ENCODE results near the gene HLA-DQB2. TPM values are rescaled to one million over a fixed set of nuclear protein-coding genes. Genes with fewer than 3 reads are reported as not detected.

Gene HLA-DQB2
- total and polyA plus RNA-seq, 2 of the 4 experiments (the other 2 are of a cell fraction) = not detected

DNA sequence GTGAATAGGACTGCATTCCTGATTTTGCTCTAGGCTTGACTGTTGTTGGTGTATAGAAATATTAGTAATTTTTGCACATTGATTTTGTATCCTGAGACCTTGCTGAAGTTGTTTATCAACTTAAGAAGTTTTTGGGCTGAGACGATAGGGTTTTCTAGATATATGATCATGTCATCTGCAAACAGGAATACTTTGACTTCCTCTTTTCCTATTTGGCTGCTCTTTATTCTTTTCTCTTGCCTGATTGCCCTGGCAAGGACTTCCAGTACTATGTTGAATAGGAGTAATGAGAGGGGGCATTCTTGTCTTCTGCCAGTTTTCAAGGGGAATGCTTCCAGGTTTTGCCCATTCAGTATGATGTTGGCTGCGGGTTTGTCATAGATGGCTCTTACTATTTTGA is 40.1 kb upstream of the HLA-DQB2 start:
- no peaks in the 10 kb centered on the region for H3K9me1 ChIP-seq (ENCODE audit: insufficient read depth, low read length)
- CTCF ChIA-PET = no interaction called here
- H4K20me1 ChIP-seq (ENCODE audit: insufficient read depth, low read length) = no peaks in the 10 kb centered on the region
- no peak overlapping the region for H3K18ac ChIP-seq (ENCODE audit: low read depth, low read length)
- H2BK20ac ChIP-seq (ENCODE audit: low read depth, low read length) = no peak overlapping the region
- H3K4ac ChIP-seq (ENCODE audit: low read depth, low read length) = no peak overlapping the region
- no peak overlapping the region for H3K14ac ChIP-seq (replicated peaks; ENCODE audit: low read depth, low read length)
- no peak overlapping the region for H4K5ac ChIP-seq (ENCODE audit: low read depth, low read length)
- dilution Hi-C loops (cut with HindIII; ENCODE audit: low sequenced_read_pairs, unreplicated experiment) = no loop called here
- no peak overlapping the region for H2BK5ac ChIP-seq (ENCODE audit: low read depth, low read length, poor library complexity, severe bottlenecking)
- H2AK9ac ChIP-seq (replicated peaks; ENCODE audit: low read depth, low read length, poor library complexity) = no peak overlapping the region
- peaks cover 4% of the 10 kb centered on the region for H3K9me3 ChIP-seq (ENCODE audit: control insufficient read depth, insufficient read depth, low read length)
- no peaks in the 10 kb centered on the region for H3K4me1 ChIP-seq (ENCODE audit: control insufficient read depth, insufficient read depth, low read length)
- H3K36me3 ChIP-seq (ENCODE audit: control insufficient read depth, insufficient read depth, low read length) = no peaks in the 10 kb centered on the region
- POLR2A ChIA-PET (ENCODE audit: unreplicated experiment) = no interaction called here
- no peak overlapping the region for H3K56ac ChIP-seq (ENCODE audit: extremely low read depth, insufficient read depth, low read length)
- intact Hi-C loops (cut with micrococcal nuclease) = no loop called here
- H2BK15ac ChIP-seq (ENCODE audit: low read depth, low read length) = no peak overlapping the region
- ATAC-seq (ENCODE audit: low read depth) (no peak), DNase-seq (no peak)
- BruUV-seq (replicated peaks) = no TSS peak
- no peak overlapping the region for H2AK5ac ChIP-seq (ENCODE audit: low read depth, low read length)
- no peak overlapping the region for H3K4me3 ChIP-seq (ENCODE audit: insufficient read depth, low read depth, low read length)
- H4K91ac ChIP-seq (ENCODE audit: insufficient read depth, low read depth, low read length) = no peak overlapping the region
- no peak overlapping the region for H2BK120ac ChIP-seq (ENCODE audit: low read depth, low read length)
- TF ChIP-seq BHLHE40 (IDR thresholded peaks at IDR 0.05; ENCODE audit: low read depth, low read length) = no peak
- no peak for TF ChIP-seq NFE2L2 (IDR thresholded peaks at IDR 0.05; ENCODE audit: low read depth, low read length)
- TF ChIP-seq RCOR1 (IDR thresholded peaks at IDR 0.05; ENCODE audit: insufficient replicate concordance, low read length) = no peak
- TF ChIP-seq MXI1 (IDR thresholded peaks at IDR 0.05; ENCODE audit: borderline replicate concordance, low read depth, low read length) = no peak
- no peak for TF ChIP-seq POLR2A (IDR thresholded peaks at IDR 0.05; ENCODE audit: low read depth, low read length)
- no peak for TF ChIP-seq RFX5 (IDR thresholded peaks at IDR 0.05; ENCODE audit: low read depth, low read length)
- TF ChIP-seq ELK1 (IDR thresholded peaks at IDR 0.05; ENCODE audit: borderline replicate concordance, low read depth, low read length) = no peak
- TF ChIP-seq USF2 (IDR thresholded peaks at IDR 0.05; ENCODE audit: low read depth, low read length) = no peak
- TF ChIP-seq CHD1 (IDR thresholded peaks at IDR 0.05; ENCODE audit: low read depth, low read length) = no peak
- no peak for TF ChIP-seq MAFK (IDR thresholded peaks at IDR 0.05; ENCODE audit: low read depth, low read length)
- TF ChIP-seq MAZ (IDR thresholded peaks at IDR 0.05; ENCODE audit: borderline replicate concordance, low read depth, low read length) = no peak
- no peak for TF ChIP-seq FOS (IDR thresholded peaks at IDR 0.05; ENCODE audit: low read depth, low read length)
- TF ChIP-seq CEBPB (IDR thresholded peaks at IDR 0.05; ENCODE audit: low read depth, low read length) = no peak
- TF ChIP-seq, protein P1, sequence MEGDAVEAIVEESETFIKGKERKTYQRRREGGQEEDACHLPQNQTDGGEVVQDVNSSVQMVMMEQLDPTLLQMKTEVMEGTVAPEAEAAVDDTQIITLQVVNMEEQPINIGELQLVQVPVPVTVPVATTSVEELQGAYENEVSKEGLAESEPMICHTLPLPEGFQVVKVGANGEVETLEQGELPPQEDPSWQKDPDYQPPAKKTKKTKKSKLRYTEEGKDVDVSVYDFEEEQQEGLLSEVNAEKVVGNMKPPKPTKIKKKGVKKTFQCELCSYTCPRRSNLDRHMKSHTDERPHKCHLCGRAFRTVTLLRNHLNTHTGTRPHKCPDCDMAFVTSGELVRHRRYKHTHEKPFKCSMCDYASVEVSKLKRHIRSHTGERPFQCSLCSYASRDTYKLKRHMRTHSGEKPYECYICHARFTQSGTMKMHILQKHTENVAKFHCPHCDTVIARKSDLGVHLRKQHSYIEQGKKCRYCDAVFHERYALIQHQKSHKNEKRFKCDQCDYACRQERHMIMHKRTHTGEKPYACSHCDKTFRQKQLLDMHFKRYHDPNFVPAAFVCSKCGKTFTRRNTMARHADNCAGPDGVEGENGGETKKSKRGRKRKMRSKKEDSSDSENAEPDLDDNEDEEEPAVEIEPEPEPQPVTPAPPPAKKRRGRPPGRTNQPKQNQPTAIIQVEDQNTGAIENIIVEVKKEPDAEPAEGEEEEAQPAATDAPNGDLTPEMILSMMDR (conservative IDR thresholded peaks at IDR 0.05; ENCODE audit: low read depth, low read length) = no peak
- no peak for TF ChIP-seq SMC3 (IDR thresholded peaks at IDR 0.05; ENCODE audit: low read depth, low read length)
- no peak for TF ChIP-seq RAD21 (IDR thresholded peaks at IDR 0.05; ENCODE audit: low read length)
- no peak overlapping the region for H3K27ac ChIP-seq (ENCODE audit: insufficient read depth, low read length)
- no CpG with 5 or more reads among the region's 2 CpGs for WGBS, 2 experiments (ENCODE audit: extremely low coverage in 2 of 2, insufficient read length in 1 of 2)
- H4K8ac ChIP-seq (ENCODE audit: low read depth in 2 of 2, low read length in 2 of 2) = no peak overlapping the region
- H3K23ac ChIP-seq (ENCODE audit: low read depth, low read length) = no peak overlapping the region
- H3K79me1 ChIP-seq (ENCODE audit: low read depth in 1 of 2, low read length in 2 of 2) = no peaks in the 10 kb centered on the region
- H3K27me3 ChIP-seq (ENCODE audit: control insufficient read depth, insufficient read depth, low read length) = peaks cover 5% of the 10 kb centered on the region
- no peak overlapping the region for H2AFZ ChIP-seq (replicated peaks; ENCODE audit: low read length, poor library complexity)
- in situ Hi-C loops (cut with MboI; ENCODE audit: low sequenced_read_pairs) = no loop called here
- no peak overlapping the region for H3K4me2 ChIP-seq (ENCODE audit: low read depth, low read length)
- no peak overlapping the region for H3K9ac ChIP-seq (ENCODE audit: low read depth, low read length)
